Mammary epithelial cell (primary cell): ENCODE data around the gene KMT5C.

Source experiments
- CTCF ChIP-seq, 2 donors: IDR thresholded peaks in 1 of 2; conservative IDR thresholded peaks in 1 of 2; 2 replicates each; pipeline ENCODE4 v1.5.1; 2011 to 2012; ENCODE audit warnings: inconsistent platforms in 2 of 2, low read length in 2 of 2, mild to moderate bottlenecking in 2 of 2, control low read depth in 1 of 2, low read depth in 1 of 2; ENCODE audit not compliant: insufficient read depth in 1 of 2; ENCODE audit errors: extremely low read depth in 1 of 2
- EZH2 ChIP-seq: IDR thresholded peaks from 2 replicates; pipeline ENCODE4 v1.6.1; 2012; ENCODE audit warnings: low read length, inconsistent platforms, borderline replicate concordance

- TF ChIP-seq CTCF (conservative IDR thresholded peaks at IDR 0.05 in 1 of 2, IDR thresholded peaks at IDR 0.05 in 1 of 2; ENCODE audit: extremely low read depth in 1 of 2, insufficient read depth in 1 of 2, low read depth in 1 of 2, low read length in 2 of 2): no peak
- TF ChIP-seq EZH2: no peak
Observed at GRCh38 chr19:55354698-55355212, 15.1 kb downstream of the KMT5C start, which contains the start of gene COX6B2.
